GM06990 (cell line): ENCODE results near the gene PIGO.

Experiments used
- DNase-seq: peaks from one replicate; pipeline ENCODE4 v3.0.0-alpha.2; 2011; ENCODE audit not compliant: insufficient read length; ENCODE audit errors: extremely low read depth
- H3K27me3 ChIP-seq: replicated peaks from 2 replicates; pipeline ENCODE4 v1.6.0; 2011; ENCODE audit warnings: low read length; ENCODE audit not compliant: control insufficient read depth, insufficient read depth
- H3K36me3 ChIP-seq: 2 replicates; pipeline ENCODE4 v1.5.1; 2011; ENCODE audit warnings: low read length; ENCODE audit not compliant: control insufficient read depth, insufficient read depth
- H3K4me3 ChIP-seq: replicated peaks from 2 replicates; pipeline ENCODE4 v1.5.1; 2011; ENCODE audit warnings: low read depth, mild to moderate bottlenecking, control low read depth, low read length
- TF ChIP-seq, protein P1 (sequence below): IDR thresholded peaks from 2 replicates; pipeline ENCODE4 v1.5.1; 2011; ENCODE audit warnings: low read length, control low read depth, mild to moderate bottlenecking, inconsistent platforms; ENCODE audit not compliant: insufficient read depth, poor library complexity, severe bottlenecking

PIGO gene

GRCh38 chr9:35060548-35061207 is 35.7 kb downstream of the PIGO start:
- TF ChIP-seq, protein P1, sequence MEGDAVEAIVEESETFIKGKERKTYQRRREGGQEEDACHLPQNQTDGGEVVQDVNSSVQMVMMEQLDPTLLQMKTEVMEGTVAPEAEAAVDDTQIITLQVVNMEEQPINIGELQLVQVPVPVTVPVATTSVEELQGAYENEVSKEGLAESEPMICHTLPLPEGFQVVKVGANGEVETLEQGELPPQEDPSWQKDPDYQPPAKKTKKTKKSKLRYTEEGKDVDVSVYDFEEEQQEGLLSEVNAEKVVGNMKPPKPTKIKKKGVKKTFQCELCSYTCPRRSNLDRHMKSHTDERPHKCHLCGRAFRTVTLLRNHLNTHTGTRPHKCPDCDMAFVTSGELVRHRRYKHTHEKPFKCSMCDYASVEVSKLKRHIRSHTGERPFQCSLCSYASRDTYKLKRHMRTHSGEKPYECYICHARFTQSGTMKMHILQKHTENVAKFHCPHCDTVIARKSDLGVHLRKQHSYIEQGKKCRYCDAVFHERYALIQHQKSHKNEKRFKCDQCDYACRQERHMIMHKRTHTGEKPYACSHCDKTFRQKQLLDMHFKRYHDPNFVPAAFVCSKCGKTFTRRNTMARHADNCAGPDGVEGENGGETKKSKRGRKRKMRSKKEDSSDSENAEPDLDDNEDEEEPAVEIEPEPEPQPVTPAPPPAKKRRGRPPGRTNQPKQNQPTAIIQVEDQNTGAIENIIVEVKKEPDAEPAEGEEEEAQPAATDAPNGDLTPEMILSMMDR, result no peak
- no peak for DNase-seq
- Histone ChIP-seq H3K4me3 (no peak overlapping the region), H3K36me3 (peaks cover 72% of the 10 kb centered on the region), H3K27me3 (no peaks in the 10 kb centered on the region)

- no peak for DNase-seq
- Histone ChIP-seq H3K36me3 (peaks cover 63% of the 10 kb centered on the region), H3K4me3 (no peak overlapping the region), H3K27me3 (no peaks in the 10 kb centered on the region)
- TF ChIP-seq, protein P1, result no peak
Measured at GRCh38 chr9:35059438-35059837, 37.0 kb downstream of the PIGO start.

DNA sequence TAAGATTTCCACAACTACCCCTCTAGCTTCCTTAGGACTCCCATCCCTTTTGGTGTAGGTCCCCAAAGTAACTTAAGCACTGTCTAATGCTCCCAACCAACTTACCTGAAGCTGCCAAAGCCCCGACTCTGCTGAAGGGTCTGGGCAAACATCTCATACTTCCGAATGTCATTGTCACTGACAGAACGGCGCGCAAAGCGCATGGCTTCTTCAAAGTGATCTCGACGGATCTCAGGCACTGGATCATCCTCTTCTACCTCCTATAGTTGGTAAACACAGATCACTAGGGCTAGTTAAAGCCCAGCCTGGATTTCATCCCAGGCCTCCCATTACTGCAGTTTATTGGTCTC is 39.1 kb downstream of the PIGO start:
- Histone ChIP-seq H3K4me3 (no peak overlapping the region), H3K27me3 (no peaks in the 10 kb centered on the region), H3K36me3 (peaks cover 47% of the 10 kb centered on the region)
- TF ChIP-seq, protein P1, result no peak
- DNase-seq, result no peak

GRCh38 chr9:35056571-35057270 is 39.7 kb downstream of the PIGO start:
- TF ChIP-seq, protein P1, result no peak
- peaks cover 42% of the 10 kb centered on the region for H3K36me3 ChIP-seq

GRCh38 chr9:35054871-35055644 is 41.3 kb downstream of the PIGO start:
- H3K27me3 ChIP-seq, result no peaks in the 10 kb centered on the region
- peaks cover 30% of the 10 kb centered on the region for H3K36me3 ChIP-seq

More at GRCh38 chr9:35056571-35057270, 39.7 kb downstream of the PIGO start:
- no peak for DNase-seq
- Histone ChIP-seq H3K27me3 (no peaks in the 10 kb centered on the region), H3K4me3 (no peak overlapping the region)

More at GRCh38 chr9:35054871-35055644, 41.3 kb downstream of the PIGO start:
- H3K4me3 ChIP-seq, result no peak overlapping the region
- DNase-seq, result no peak
- TF ChIP-seq, protein P1, result no peak
